Mammary epithelial cell (primary cell): Measurements from ENCODE around the gene FN3KRP.

Experiments
- CTCF ChIP-seq, 2 donors: IDR thresholded peaks in 1 of 2; conservative IDR thresholded peaks in 1 of 2; 2 replicates each; pipeline ENCODE4 v1.5.1; 2011 to 2012; ENCODE audit warnings: inconsistent platforms in 2 of 2, low read length in 2 of 2, mild to moderate bottlenecking in 2 of 2, control low read depth in 1 of 2, low read depth in 1 of 2; ENCODE audit not compliant: insufficient read depth in 1 of 2; ENCODE audit errors: extremely low read depth in 1 of 2
- EZH2 ChIP-seq: IDR thresholded peaks from 2 replicates; pipeline ENCODE4 v1.6.1; 2012; ENCODE audit warnings: low read length, inconsistent platforms, borderline replicate concordance

GRCh38 chr17:82750241-82750908 lies 33.9 kb downstream of the FN3KRP start:
- TF ChIP-seq CTCF (conservative IDR thresholded peaks at IDR 0.05 in 1 of 2, IDR thresholded peaks at IDR 0.05 in 1 of 2; ENCODE audit: extremely low read depth in 1 of 2, insufficient read depth in 1 of 2, low read depth in 1 of 2, low read length in 2 of 2), result no peak
- no peak for TF ChIP-seq EZH2
